GM12878 (cell line): ENCODE measurements around the gene PPT2. TPM values are rescaled to one million over a fixed set of nuclear protein-coding genes. Genes with fewer than 3 reads are reported as not detected.
A peak's percentile ranks its signal among the peaks of the same experiment; 100 is the strongest.

Source experiments
- BMI1 ChIP-seq: fragments of 450-650 bp; IDR thresholded peaks from 2 replicates; pipeline ENCODE4 v1.6.1; 2016; ENCODE audit warnings: mild to moderate bottlenecking, moderate library complexity, borderline replicate concordance
- DPF2 ChIP-seq: fragments of 450-650 bp; IDR thresholded peaks from 2 replicates; pipeline ENCODE4 v1.6.1; 2017; ENCODE audit warnings: mild to moderate bottlenecking
- FOXK2 ChIP-seq: fragments of 450-650 bp; IDR thresholded peaks from 2 replicates; pipeline ENCODE4 v1.6.1; 2017; ENCODE audit warnings: mild to moderate bottlenecking, moderate library complexity
- FOXM1 ChIP-seq: IDR thresholded peaks from 2 replicates; pipeline ENCODE4 v1.6.1; 2012; ENCODE audit warnings: low read depth, mild to moderate bottlenecking, inconsistent platforms, low read length, moderate library complexity
- IKZF1 ChIP-seq: fragments of 450-650 bp; conservative IDR thresholded peaks from 2 replicates; pipeline ENCODE4 v1.6.1; 2017; ENCODE audit warnings: antibody characterized with exemption, mild to moderate bottlenecking
- KAT2A ChIP-seq: conservative IDR thresholded peaks from 2 replicates; pipeline ENCODE4 v1.6.1; 2011; ENCODE audit warnings: low read depth, low read length; ENCODE audit not compliant: control insufficient read depth
- MTA2 ChIP-seq: fragments of 450-650 bp; IDR thresholded peaks from 2 replicates; pipeline ENCODE4 v1.6.1; 2016; ENCODE audit warnings: low read depth, mild to moderate bottlenecking, moderate library complexity
- NFIC ChIP-seq: IDR thresholded peaks from 2 replicates; pipeline ENCODE4 v1.6.1; 2012; ENCODE audit warnings: low read depth, mild to moderate bottlenecking, inconsistent platforms, low read length, moderate library complexity
- RBBP5 ChIP-seq: fragments of 200-600 bp; sonication (generic); conservative IDR thresholded peaks from 2 replicates; pipeline ENCODE4 v1.6.1; 2016
- SIN3A ChIP-seq: IDR thresholded peaks from 2 replicates; pipeline ENCODE4 v1.6.1; 2012; ENCODE audit warnings: low read depth, low read length, improper control_type of control experiment
- TARDBP ChIP-seq: IDR thresholded peaks from 2 replicates; pipeline ENCODE4 v1.6.1; 2016; ENCODE audit warnings: borderline replicate concordance
- USF2 ChIP-seq: IDR thresholded peaks from 2 replicates; pipeline ENCODE4 v1.6.1; 2011; ENCODE audit warnings: low read depth, low read length, improper control_type of control experiment, borderline replicate concordance
- polyA plus RNA-seq, 11 experiments: library from polyadenylated mRNA; depleted of rRNA in 4 of 11; unstranded in 6 of 11; stranded (reverse) in 5 of 11; fragments of >200 nt; fragmentation: Nextera tagmentation in 4 of 11; fragmentation: Illumina TruSeq in 1 of 11; extraction: Ambion mirVana in 4 of 11; extraction: Trizol in 1 of 11; gene quantifications; 1 replicate in 1 of 11; 2 replicates in 10 of 11; pipeline versions ENCODE4 v1.2.1 to v1.2.3, GENCODE V29; 2011 to 2016; ENCODE audit warnings: inconsistent platforms in 2 of 11, missing spikeins in 2 of 11, low read depth in 1 of 11
- total RNA-seq, 4 experiments: library from RNA; depleted of rRNA in 3 of 4; stranded (reverse); fragments of >200 nt in 3 of 4; fragmentation: Illumina TruSeq in 1 of 4; extraction: Trizol in 1 of 4; gene quantifications; 2 replicates each; pipeline versions ENCODE4 v1.2.1 to v1.2.3, GENCODE V29; 2013 to 2021
- TF ChIP-seq, protein P1 (sequence below): IDR thresholded peaks from 2 replicates; pipeline ENCODE4 v1.6.1; 2012; ENCODE audit warnings: improper control_type of control experiment, low read depth, low read length; ENCODE audit not compliant: insufficient replicate concordance
- TF ChIP-seq, protein P2 (sequence below): fragments of 450-650 bp; IDR thresholded peaks from 2 replicates; pipeline ENCODE4 v1.6.1; 2017; ENCODE audit warnings: antibody characterized with exemption, mild to moderate bottlenecking, moderate library complexity
- TF ChIP-seq, protein P3 (sequence below): fragments of 450-650 bp; formaldehyde crosslinking; IDR thresholded peaks from 2 replicates; pipeline ENCODE4 v1.5.0; 2022; ENCODE audit warnings: mild to moderate bottlenecking, missing genetic modification characterization

The PPT2 gene
- total and polyA plus RNA-seq, 10 of the 15 experiments (the other 5 are each of a cell fraction or from before 2014, with no cell fraction given) = 1.3 to 25.5 (median 5.5) TPM

GRCh38 chr6:32195902-32196681, 42.2 kb downstream of the PPT2 start (continued):
- TF ChIP-seq, protein P1, sequence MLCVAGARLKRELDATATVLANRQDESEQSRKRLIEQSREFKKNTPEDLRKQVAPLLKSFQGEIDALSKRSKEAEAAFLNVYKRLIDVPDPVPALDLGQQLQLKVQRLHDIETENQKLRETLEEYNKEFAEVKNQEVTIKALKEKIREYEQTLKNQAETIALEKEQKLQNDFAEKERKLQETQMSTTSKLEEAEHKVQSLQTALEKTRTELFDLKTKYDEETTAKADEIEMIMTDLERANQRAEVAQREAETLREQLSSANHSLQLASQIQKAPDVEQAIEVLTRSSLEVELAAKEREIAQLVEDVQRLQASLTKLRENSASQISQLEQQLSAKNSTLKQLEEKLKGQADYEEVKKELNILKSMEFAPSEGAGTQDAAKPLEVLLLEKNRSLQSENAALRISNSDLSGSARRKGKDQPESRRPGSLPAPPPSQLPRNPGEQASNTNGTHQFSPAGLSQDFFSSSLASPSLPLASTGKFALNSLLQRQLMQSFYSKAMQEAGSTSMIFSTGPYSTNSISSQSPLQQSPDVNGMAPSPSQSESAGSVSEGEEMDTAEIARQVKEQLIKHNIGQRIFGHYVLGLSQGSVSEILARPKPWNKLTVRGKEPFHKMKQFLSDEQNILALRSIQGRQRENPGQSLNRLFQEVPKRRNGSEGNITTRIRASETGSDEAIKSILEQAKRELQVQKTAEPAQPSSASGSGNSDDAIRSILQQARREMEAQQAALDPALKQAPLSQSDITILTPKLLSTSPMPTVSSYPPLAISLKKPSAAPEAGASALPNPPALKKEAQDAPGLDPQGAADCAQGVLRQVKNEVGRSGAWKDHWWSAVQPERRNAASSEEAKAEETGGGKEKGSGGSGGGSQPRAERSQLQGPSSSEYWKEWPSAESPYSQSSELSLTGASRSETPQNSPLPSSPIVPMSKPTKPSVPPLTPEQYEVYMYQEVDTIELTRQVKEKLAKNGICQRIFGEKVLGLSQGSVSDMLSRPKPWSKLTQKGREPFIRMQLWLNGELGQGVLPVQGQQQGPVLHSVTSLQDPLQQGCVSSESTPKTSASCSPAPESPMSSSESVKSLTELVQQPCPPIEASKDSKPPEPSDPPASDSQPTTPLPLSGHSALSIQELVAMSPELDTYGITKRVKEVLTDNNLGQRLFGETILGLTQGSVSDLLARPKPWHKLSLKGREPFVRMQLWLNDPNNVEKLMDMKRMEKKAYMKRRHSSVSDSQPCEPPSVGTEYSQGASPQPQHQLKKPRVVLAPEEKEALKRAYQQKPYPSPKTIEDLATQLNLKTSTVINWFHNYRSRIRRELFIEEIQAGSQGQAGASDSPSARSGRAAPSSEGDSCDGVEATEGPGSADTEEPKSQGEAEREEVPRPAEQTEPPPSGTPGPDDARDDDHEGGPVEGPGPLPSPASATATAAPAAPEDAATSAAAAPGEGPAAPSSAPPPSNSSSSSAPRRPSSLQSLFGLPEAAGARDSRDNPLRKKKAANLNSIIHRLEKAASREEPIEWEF = peak; percentile 72
- TF ChIP-seq FOXK2 = no peak
- no peak for TF ChIP-seq NFIC
- TF ChIP-seq, protein P2, sequence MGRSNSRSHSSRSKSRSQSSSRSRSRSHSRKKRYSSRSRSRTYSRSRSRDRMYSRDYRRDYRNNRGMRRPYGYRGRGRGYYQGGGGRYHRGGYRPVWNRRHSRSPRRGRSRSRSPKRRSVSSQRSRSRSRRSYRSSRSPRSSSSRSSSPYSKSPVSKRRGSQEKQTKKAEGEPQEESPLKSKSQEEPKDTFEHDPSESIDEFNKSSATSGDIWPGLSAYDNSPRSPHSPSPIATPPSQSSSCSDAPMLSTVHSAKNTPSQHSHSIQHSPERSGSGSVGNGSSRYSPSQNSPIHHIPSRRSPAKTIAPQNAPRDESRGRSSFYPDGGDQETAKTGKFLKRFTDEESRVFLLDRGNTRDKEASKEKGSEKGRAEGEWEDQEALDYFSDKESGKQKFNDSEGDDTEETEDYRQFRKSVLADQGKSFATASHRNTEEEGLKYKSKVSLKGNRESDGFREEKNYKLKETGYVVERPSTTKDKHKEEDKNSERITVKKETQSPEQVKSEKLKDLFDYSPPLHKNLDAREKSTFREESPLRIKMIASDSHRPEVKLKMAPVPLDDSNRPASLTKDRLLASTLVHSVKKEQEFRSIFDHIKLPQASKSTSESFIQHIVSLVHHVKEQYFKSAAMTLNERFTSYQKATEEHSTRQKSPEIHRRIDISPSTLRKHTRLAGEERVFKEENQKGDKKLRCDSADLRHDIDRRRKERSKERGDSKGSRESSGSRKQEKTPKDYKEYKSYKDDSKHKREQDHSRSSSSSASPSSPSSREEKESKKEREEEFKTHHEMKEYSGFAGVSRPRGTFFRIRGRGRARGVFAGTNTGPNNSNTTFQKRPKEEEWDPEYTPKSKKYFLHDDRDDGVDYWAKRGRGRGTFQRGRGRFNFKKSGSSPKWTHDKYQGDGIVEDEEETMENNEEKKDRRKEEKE = no peak
- TF ChIP-seq SIN3A = peak; percentile 70; the same call in 1 of the 2 replicates
- peak; percentile 88 for TF ChIP-seq BMI1
- TF ChIP-seq MTA2 = peak; percentile 60; the same call in 1 of the 2 replicates
- TF ChIP-seq, protein P3, sequence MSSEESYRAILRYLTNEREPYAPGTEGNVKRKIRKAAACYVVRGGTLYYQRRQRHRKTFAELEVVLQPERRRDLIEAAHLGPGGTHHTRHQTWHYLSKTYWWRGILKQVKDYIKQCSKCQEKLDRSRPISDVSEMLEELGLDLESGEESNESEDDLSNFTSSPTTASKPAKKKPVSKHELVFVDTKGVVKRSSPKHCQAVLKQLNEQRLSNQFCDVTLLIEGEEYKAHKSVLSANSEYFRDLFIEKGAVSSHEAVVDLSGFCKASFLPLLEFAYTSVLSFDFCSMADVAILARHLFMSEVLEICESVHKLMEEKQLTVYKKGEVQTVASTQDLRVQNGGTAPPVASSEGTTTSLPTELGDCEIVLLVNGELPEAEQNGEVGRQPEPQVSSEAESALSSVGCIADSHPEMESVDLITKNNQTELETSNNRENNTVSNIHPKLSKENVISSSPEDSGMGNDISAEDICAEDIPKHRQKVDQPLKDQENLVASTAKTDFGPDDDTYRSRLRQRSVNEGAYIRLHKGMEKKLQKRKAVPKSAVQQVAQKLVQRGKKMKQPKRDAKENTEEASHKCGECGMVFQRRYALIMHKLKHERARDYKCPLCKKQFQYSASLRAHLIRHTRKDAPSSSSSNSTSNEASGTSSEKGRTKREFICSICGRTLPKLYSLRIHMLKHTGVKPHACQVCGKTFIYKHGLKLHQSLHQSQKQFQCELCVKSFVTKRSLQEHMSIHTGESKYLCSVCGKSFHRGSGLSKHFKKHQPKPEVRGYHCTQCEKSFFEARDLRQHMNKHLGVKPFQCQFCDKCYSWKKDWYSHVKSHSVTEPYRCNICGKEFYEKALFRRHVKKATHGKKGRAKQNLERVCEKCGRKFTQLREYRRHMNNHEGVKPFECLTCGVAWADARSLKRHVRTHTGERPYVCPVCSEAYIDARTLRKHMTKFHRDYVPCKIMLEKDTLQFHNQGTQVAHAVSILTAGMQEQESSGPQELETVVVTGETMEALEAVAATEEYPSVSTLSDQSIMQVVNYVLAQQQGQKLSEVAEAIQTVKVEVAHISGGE = no peak
- TF ChIP-seq IKZF1 = peak; percentile 95
- TF ChIP-seq RBBP5 = no peak
- no peak for TF ChIP-seq FOXM1
- no peak; the same call in 1 of the 2 replicates for TF ChIP-seq USF2
- TF ChIP-seq KAT2A = no peak
- TF ChIP-seq TARDBP = no peak
- TF ChIP-seq DPF2 = peak; percentile 94
